Endothelial cell (in vitro differentiated cells): ENCODE results near the gene SLC37A1. TPM values are rescaled to one million over a fixed set of nuclear protein-coding genes. Genes with fewer than 3 reads are reported as not detected.

Experiments
- DNase-seq: peaks from one replicate; pipeline ENCODE4 v3.0.0; 2021; ENCODE audit warnings: low spot score
- H3K27ac Mint-ChIP-seq: one replicate; pipeline ENCODE4 v1.8.0; 2021; ENCODE audit warnings: mixed read lengths, inconsistent platforms; ENCODE audit not compliant: unreplicated experiment
- H3K27me3 Mint-ChIP-seq: one replicate; pipeline ENCODE4 v1.8.0; 2021; ENCODE audit warnings: mild to moderate bottlenecking, moderate library complexity, mixed read lengths, inconsistent platforms; ENCODE audit not compliant: unreplicated experiment
- H3K36me3 Mint-ChIP-seq: one replicate; pipeline ENCODE4 v1.8.0; 2021; ENCODE audit warnings: mild to moderate bottlenecking, low read depth, mixed read lengths, inconsistent platforms; ENCODE audit not compliant: unreplicated experiment
- H3K4me1 Mint-ChIP-seq: one replicate; pipeline ENCODE4 v1.8.0; 2021; ENCODE audit warnings: mild to moderate bottlenecking, mixed read lengths, inconsistent platforms; ENCODE audit not compliant: unreplicated experiment
- H3K4me3 Mint-ChIP-seq: one replicate; pipeline ENCODE4 v1.8.0; 2021; ENCODE audit warnings: mild to moderate bottlenecking, mixed read lengths, inconsistent platforms; ENCODE audit not compliant: unreplicated experiment
- H3K9me3 Mint-ChIP-seq: one replicate; pipeline ENCODE4 v1.8.0; 2021; ENCODE audit warnings: mixed read lengths, inconsistent platforms; ENCODE audit not compliant: unreplicated experiment
- CTCF ChIP-seq: fragments of 200-600 bp; sonication (generic); IDR thresholded peaks from one replicate; pipeline ENCODE4 v1.5.0; 2021; ENCODE audit warnings: antibody characterized with exemption; ENCODE audit not compliant: unreplicated experiment
- total RNA-seq: library from RNA; stranded (reverse); fragmentation: NEBNext Ultra II Directional; extraction: Animal tissue kit (Norgen Biotek cat#: 25700); gene quantifications from one replicate; pipeline ENCODE4 v1.2.1, GENCODE V29; 2021; ENCODE audit not compliant: unreplicated experiment

SLC37A1 gene
- total RNA-seq, 1 donor from 2014 or later, result 12.3 TPM

GRCh38 chr21:42524341-42525028 lies 10.8 kb downstream of the SLC37A1 start:
- Mint-ChIP-seq H3K36me3 (peaks cover 3% of the 10 kb centered on the region), H3K4me3 (no peak overlapping the region), H3K27me3 (peaks cover 3% of the 10 kb centered on the region), H3K9me3 (no peaks in the 10 kb centered on the region), H3K27ac (no peak overlapping the region), H3K4me1 (peaks cover 4% of the 10 kb centered on the region)
- TF ChIP-seq CTCF, result no peak
- DNase-seq, result no peak

DNA sequence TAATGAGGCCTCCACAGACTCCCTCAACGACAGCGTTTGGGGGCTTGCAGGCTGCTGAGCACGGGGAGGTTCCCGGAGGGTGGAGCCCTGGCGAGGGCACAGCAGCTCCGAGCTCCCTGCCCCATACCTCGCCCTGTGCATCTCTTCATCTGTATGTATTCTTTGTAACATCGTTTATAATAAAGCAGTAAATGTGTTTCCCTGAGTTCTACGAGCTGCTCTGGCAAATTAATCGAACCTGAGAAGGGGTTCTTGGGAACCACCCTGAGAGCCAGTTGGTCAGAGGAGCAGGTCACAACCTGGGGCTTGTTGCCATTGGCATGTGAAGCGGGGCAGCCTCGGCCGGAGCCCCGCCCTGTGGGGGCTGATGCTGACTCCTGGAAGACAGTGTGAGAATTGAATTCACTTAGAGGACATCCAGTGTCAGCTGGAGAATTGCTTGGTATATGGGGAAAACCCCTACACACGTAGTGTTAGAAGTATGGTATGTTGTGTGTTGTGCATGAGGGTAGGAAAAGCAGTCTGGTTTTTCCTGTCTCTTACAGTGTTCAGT lies 11.5 kb downstream of the SLC37A1 start:
- H3K36me3 Mint-ChIP-seq, result no peaks in the 10 kb centered on the region
- no peak overlapping the region for H3K27ac Mint-ChIP-seq

GRCh38 chr21:42525676-42526378 lies 12.2 kb downstream of the SLC37A1 start:
- Mint-ChIP-seq H3K27ac (no peak overlapping the region), H3K4me1 (peaks cover 9% of the 10 kb centered on the region), H3K27me3 (peaks cover 3% of the 10 kb centered on the region), H3K4me3 (no peak overlapping the region), H3K9me3 (no peaks in the 10 kb centered on the region), H3K36me3 (peaks cover 4% of the 10 kb centered on the region)
- no peak for TF ChIP-seq CTCF
- DNase-seq, result no peak

More for the DNA sequence above, 11.5 kb downstream of the SLC37A1 start:
- Mint-ChIP-seq H3K4me3 (no peak overlapping the region), H3K4me1 (peaks cover 4% of the 10 kb centered on the region), H3K9me3 (no peaks in the 10 kb centered on the region), H3K27me3 (peaks cover 3% of the 10 kb centered on the region)
- DNase-seq, result no peak
- no peak for TF ChIP-seq CTCF

- no peak for DNase-seq
- peaks cover 3% of the 10 kb centered on the region for H3K27me3 Mint-ChIP-seq
- peaks cover 12% of the 10 kb centered on the region for H3K4me1 Mint-ChIP-seq
- H3K4me3 Mint-ChIP-seq, result no peak overlapping the region
- peaks cover 4% of the 10 kb centered on the region for H3K36me3 Mint-ChIP-seq
- no peak overlapping the region for H3K27ac Mint-ChIP-seq
- H3K9me3 Mint-ChIP-seq, result no peaks in the 10 kb centered on the region
- TF ChIP-seq CTCF, result no peak
Observed at GRCh38 chr21:42526379-42526727, 12.7 kb downstream of the SLC37A1 start.

DNA sequence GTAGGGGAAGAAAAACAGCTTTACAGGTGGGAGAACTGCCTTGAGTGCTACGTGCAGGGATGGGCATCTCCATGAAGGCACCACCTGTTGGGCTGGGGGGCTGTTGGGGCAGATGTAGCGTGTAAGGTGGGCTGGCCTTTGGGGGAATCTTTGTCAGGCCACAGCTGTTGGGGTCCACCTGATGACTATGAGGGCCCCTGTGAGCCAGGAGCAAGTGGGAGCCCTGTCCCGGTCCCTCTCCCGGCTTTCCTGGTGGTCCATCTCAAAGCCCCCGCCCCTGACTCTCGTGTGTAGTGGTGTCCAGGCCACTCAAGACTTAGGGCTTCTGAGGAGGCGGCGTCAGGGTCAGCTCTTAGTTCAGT lies 13.5 kb downstream of the SLC37A1 start:
- Mint-ChIP-seq H3K4me3 (no peak overlapping the region), H3K4me1 (peaks cover 12% of the 10 kb centered on the region), H3K27ac (no peak overlapping the region), H3K36me3 (peaks cover 4% of the 10 kb centered on the region), H3K9me3 (no peaks in the 10 kb centered on the region), H3K27me3 (peaks cover 3% of the 10 kb centered on the region)
- no peak for TF ChIP-seq CTCF
- no peak for DNase-seq
